Ovary (tissue), 9 donors: Measurements from ENCODE around the gene SLC1A1. TPM values are rescaled to one million over a fixed set of nuclear protein-coding genes. Genes with fewer than 3 reads are reported as not detected.

Experiments used
- DNase-seq, 5 donors: peaks; one replicate each; pipeline ENCODE4 v3.0.0-alpha.2; 2019 to 2020
- H3K27ac ChIP-seq, 2 donors: fragments of 200-600 bp; one replicate each; pipeline versions ENCODE4 v1.5.1 to v1.8.0; 2019 to 2022
- H3K27me3 ChIP-seq: fragments of 200-600 bp; one replicate; pipeline ENCODE4 v1.8.0; 2022
- H3K36me3 ChIP-seq: fragments of 200-600 bp; sonication (generic); one replicate; pipeline ENCODE4 v1.5.1; 2019
- H3K4me1 ChIP-seq: one replicate; pipeline ENCODE4 v1.8.1; 2013; ENCODE audit warnings: mild to moderate bottlenecking, moderate library complexity; ENCODE audit not compliant: insufficient read depth
- H3K4me3 ChIP-seq: fragments of 200-600 bp; sonication (generic); one replicate; pipeline ENCODE4 v1.5.1; 2017
- H3K9me3 ChIP-seq, 2 donors: fragments of 200-600 bp in 1 of 2; sonication (generic) in 1 of 2; one replicate each; pipeline versions ENCODE4 v1.5.1 to v1.8.1; 2013 to 2019; ENCODE audit warnings: mild to moderate bottlenecking in 1 of 2, moderate library complexity in 1 of 2
- CTCF ChIP-seq, 3 donors: fragments of 450-650 bp in 2 of 3; fragments of 200-600 bp in 1 of 3; IDR thresholded peaks; one replicate each; pipeline versions ENCODE4 v1.5.1 to v1.8.0; 2016 to 2022; ENCODE audit warnings: antibody characterized with exemption in 3 of 3, mild to moderate bottlenecking in 1 of 3
- EP300 ChIP-seq: sonication (generic); formaldehyde crosslinking; IDR thresholded peaks from one replicate; pipeline ENCODE4 v1.6.1; 2017; ENCODE audit warnings: antibody characterized with exemption
- POLR2A ChIP-seq: fragments of 450-650 bp; IDR thresholded peaks from one replicate; pipeline ENCODE4 v1.6.1; 2017; ENCODE audit warnings: antibody characterized with exemption, mild to moderate bottlenecking, moderate library complexity
- WGBS, 3 donors: extraction: QIAGEN DNeasy Blood & Tissue Kit in 1 of 3; methylation state at CpG; one replicate each; pipeline versions ENCODE4 v1.1.5 to v1.1.7; 2013 to 2017; 5-methylcytosine and 5-hydroxymethylcytosine counted together
- intact Hi-C, 4 donors: fragments of 100-400 bp; cut with DNase I; formaldehyde crosslinking; loops; one replicate each; pipeline versions ENCODE4 v1.11.0 to v1.15.1; 2022 to 2023
- polyA plus RNA-seq, 2 donors: library from polyadenylated mRNA; stranded (reverse); fragments of 200-250 nt in 1 of 2; fragments of 350-450 nt in 1 of 2; fragmentation: Illumina TruSeq in 1 of 2; extraction: RNeasy Lipid Tissue Mini Kit (QIAGEN cat#74804) in 1 of 2; gene quantifications; one replicate each; pipeline ENCODE4 v1.2.3, GENCODE V29; 2013 to 2014
- total RNA-seq, 7 donors: library from RNA; depleted of rRNA in 2 of 7; stranded (reverse); fragments of >200 nt in 2 of 7; fragmentation: NEBNext Ultra II Directional in 3 of 7; extraction: Animal tissue kit (Norgen Biotek cat#: 25700) in 3 of 7; gene quantifications; one replicate each; pipeline versions ENCODE4 v1.1.0 to v1.2.4, GENCODE V29; 2016 to 2023
- donor health status: DM: no; HTN: no; CAD: no; lungs with moderate emphysema.
- donor health status: DM: no; HTN: no; CAD: no.
- donor health status: Bipolar disorder and iron deficiency.
- donor health status: DM: yes; HTN: yes; CAD: no.
- donor health status: DM: no; HTN: no; CAD: no.
- donor health status: DM: yes; HTN: yes; CAD: no.

Gene SLC1A1
- total and polyA plus RNA-seq, 9 donors: 0.76 to 3.1 (median 1.6) TPM

GRCh38 chr9:4463824-4464223 is 26.4 kb upstream of the SLC1A1 start:
- Histone ChIP-seq H3K4me1 (no peaks in the 10 kb centered on the region), H3K9me3 (no peaks in the 10 kb centered on the region), H3K27me3 (no peaks in the 10 kb centered on the region), H3K4me3 (no peak overlapping the region), H3K27ac (no peak overlapping the region), H3K36me3 (no peaks in the 10 kb centered on the region)
- 22 to 35% (median 25%) methylated on average over 3 of the region's 3 CpGs for WGBS, 3 donors
- TF ChIP-seq CTCF (IDR thresholded peaks at IDR 0.05) (no peak), POLR2A (no peak), EP300 (no peak)
- no peak for DNase-seq
- intact Hi-C loops: no loop called here

- Histone ChIP-seq H3K4me3 (no peak overlapping the region), H3K9me3 (no peaks in the 10 kb centered on the region), H3K27ac (no peak overlapping the region), H3K27me3 (no peaks in the 10 kb centered on the region), H3K36me3 (no peaks in the 10 kb centered on the region), H3K4me1 (no peaks in the 10 kb centered on the region)
- 87 to 93% (median 90%) methylated on average over 11 of the region's 11 CpGs for WGBS, 3 donors
- intact Hi-C loops: no loop called here
- no peak for DNase-seq
- no peak for TF ChIP-seq CTCF (IDR thresholded peaks at IDR 0.05)
- no peak for TF ChIP-seq POLR2A
- no peak for TF ChIP-seq EP300
Observed at GRCh38 chr9:4464911-4465513, 25.3 kb upstream of the SLC1A1 start.

GRCh38 chr9:4465910-4466309 is 24.4 kb upstream of the SLC1A1 start:
- intact Hi-C loops: no loop called here
- Histone ChIP-seq H3K9me3 (no peaks in the 10 kb centered on the region), H3K36me3 (no peaks in the 10 kb centered on the region), H3K4me3 (no peak overlapping the region), H3K27ac (no peak overlapping the region), H3K27me3 (no peaks in the 10 kb centered on the region), H3K4me1 (no peaks in the 10 kb centered on the region)
- DNase-seq: no peak
- TF ChIP-seq EP300: no peak
- no peak for TF ChIP-seq CTCF (IDR thresholded peaks at IDR 0.05)
- TF ChIP-seq POLR2A: no peak
- WGBS, 3 donors: 70 to 79% (median 70%) methylated on average over 2 of the region's 2 CpGs

- intact Hi-C loops: no loop called here
- DNase-seq: no peak
- Histone ChIP-seq H3K36me3 (no peaks in the 10 kb centered on the region), H3K9me3 (no peaks in the 10 kb centered on the region), H3K27me3 (no peaks in the 10 kb centered on the region), H3K4me1 (no peaks in the 10 kb centered on the region), H3K4me3 (no peak overlapping the region), H3K27ac (no peak overlapping the region)
- WGBS, 3 donors: 0 to 9% (median 4%) methylated on average over 1 of the region's 1 CpG
- no peak for TF ChIP-seq EP300
- TF ChIP-seq CTCF (IDR thresholded peaks at IDR 0.05): no peak
- TF ChIP-seq POLR2A: no peak
Observed at GRCh38 chr9:4475301-4475700, 15.0 kb upstream of the SLC1A1 start.
